GM12891 (cell line): ENCODE measurements around the gene PRDM16.

Source experiments
- PAX5 ChIP-seq: IDR thresholded peaks from 2 replicates; pipeline ENCODE4 v1.6.1; 2011; ENCODE audit warnings: low read length, moderate library complexity, mild to moderate bottlenecking; ENCODE audit not compliant: insufficient read depth, severe bottlenecking
- POLR2A ChIP-seq: IDR thresholded peaks from 2 replicates; pipeline ENCODE4 v1.6.1; 2011; ENCODE audit warnings: low read depth, low read length, control low read depth
- POLR2AphosphoS5 ChIP-seq: IDR thresholded peaks from 2 replicates; pipeline ENCODE4 v1.6.1; 2011; ENCODE audit warnings: low read depth, low read length, control low read depth
- POU2F2 ChIP-seq: IDR thresholded peaks from 2 replicates; pipeline ENCODE4 v1.6.1; 2011; ENCODE audit warnings: low read depth, mild to moderate bottlenecking, control low read depth, low read length, moderate library complexity
- SPI1 ChIP-seq: IDR thresholded peaks from 2 replicates; pipeline ENCODE4 v1.6.1; 2011; ENCODE audit warnings: low read depth, low read length, control low read depth
- TAF1 ChIP-seq: IDR thresholded peaks from 2 replicates; pipeline ENCODE4 v1.6.1; 2011; ENCODE audit warnings: low read depth, low read length, control low read depth

- no peak for TF ChIP-seq POLR2AphosphoS5
- TF ChIP-seq POLR2A = no peak
- no peak for TF ChIP-seq TAF1
- no peak for TF ChIP-seq PAX5
- TF ChIP-seq SPI1 = no peak
- TF ChIP-seq POU2F2 = no peak
Observed at GRCh38 chr1:3139871-3140361, 70.9 kb downstream of the PRDM16 start.
